Skin of body (tissue), 2 donors: Measurements from ENCODE around the gene HK1. TPM values are rescaled to one million over a fixed set of nuclear protein-coding genes. Genes with fewer than 3 reads are reported as not detected.
"Not testable (repeated sequence)": the region's sequence is repeated elsewhere in the genome, so short reads cannot be mapped to it uniquely, and the experiment has no call there.

Experiments
- DNase-seq: peaks from one replicate; lab custom pipeline; 2025; lab: John Stamatoyannopoulos, UW
- total RNA-seq: library from RNA; depleted of rRNA; stranded (reverse); fragments of >200 nt; gene quantifications from one replicate; pipeline ENCODE4 v1.2.3, GENCODE V29; 2014

The HK1 gene
- total RNA-seq: 50.6 TPM

DNA sequence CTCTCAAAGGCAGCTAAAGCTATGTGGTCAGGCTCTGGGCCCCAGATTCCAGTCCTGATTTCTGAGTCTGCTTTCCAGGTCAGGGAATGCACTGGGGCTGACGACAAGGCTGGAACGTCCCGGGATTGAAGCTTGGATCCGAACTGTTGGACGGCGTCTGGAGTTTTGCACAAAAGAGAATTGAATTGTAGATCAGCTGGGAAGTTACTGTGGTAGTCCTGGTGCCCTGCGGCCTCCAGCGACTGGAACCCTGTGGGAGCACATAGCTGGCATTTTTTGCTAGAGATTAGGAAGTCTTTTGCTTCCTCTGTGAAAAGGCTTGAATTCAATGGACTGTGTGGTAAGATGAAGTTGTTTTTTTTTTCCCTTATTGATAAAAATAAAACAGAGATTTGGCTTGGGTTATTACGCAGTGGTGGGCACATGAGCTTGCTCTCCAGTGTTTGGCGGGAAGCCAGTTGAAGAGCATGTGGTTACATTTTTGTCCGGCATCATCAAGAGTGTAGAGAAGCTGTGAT lies at the start of gene HK1:
Gene HK1, plus strand, starts transcription at position 51 of the 518 bp plus-strand sequence.
- DNase-seq: peak; percentile 6

DNA sequence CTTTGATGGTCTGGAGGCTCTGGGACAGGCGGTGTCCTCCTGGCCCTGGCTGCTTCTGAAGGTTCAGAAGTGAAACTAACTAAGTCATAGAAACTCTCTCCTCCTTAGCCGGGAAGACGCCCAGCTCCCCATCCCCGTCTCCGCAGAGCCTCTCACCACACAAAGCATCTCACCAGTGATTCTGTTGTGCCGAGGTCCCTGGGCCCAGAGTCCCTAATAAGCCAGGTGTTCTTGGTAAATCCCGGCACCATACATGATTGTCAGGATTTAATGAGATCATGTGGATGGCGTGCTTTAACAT lies 48.7 kb upstream of the HK1 start:
- no peak for DNase-seq

GRCh38 chr10:69230128-69230527 lies 48.2 kb upstream of the HK1 start:
- DNase-seq: no peak

GRCh38 chr10:69232252-69232651 lies 46.0 kb upstream of the HK1 start:
- DNase-seq: no peak

DNA sequence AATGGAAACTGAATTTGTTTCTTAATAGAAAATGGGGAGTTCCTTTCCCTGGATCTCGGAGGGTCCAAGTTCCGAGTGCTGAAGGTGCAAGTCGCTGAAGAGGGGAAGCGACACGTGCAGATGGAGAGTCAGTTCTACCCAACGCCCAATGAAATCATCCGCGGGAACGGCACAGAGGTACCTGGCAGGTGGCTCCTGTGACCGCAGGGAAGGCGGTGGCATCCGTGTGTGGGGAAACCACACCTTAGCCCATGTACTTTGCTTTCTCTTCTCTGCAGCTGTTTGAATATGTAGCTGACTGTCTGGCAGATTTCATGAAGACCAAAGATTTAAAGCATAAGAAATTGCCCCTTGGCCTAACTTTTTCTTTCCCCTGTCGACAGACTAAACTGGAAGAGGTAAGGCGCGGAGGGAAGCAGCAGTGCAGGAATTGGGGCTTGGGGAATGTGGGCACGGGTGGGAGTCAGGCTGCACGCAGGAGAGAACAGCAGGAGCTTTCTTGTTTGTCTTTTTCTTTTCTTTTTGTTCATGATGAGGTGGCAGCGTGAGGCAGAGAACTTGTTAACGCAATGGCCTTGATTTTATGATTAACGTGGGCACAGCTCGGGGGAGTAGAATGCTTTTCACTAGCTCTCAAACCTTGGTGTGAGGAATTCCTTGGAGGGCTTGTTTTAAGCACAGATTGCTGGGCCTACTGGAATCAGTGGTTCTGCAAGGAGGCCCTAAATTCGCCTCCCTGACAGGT lies 45.4 kb upstream of the HK1 start:
- DNase-seq: no peak

GRCh38 chr10:69234447-69234846 lies 43.8 kb upstream of the HK1 start:
- no peak for DNase-seq

- peak; percentile 66 for DNase-seq
These were observed 40.7 kb upstream of the HK1 start for GRCh38 chr10:69237528-69238159.

DNA sequence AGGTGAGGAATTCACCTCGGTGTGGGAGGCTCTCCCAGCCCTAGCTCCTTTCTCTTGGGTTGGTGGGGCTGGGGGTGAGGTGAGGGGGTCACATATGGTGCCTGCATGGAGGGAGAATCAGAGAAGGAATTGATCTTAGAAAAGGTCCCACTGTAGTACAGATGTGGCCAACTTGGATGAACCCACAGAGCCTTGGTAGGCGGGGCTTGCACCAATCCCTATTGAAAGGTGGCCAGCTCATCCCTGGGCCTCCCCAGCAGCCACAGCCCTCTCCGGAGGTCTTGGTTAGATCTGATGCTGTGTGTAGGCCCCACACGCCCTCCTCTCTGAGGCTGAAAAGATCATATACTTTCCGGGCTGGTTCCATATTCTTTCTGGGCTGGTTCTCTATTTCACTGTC lies 39.2 kb upstream of the HK1 start:
- DNase-seq: no peak

- no peak for DNase-seq
These were observed 38.4 kb upstream of the HK1 start for GRCh38 chr10:69239816-69240434.

- DNase-seq: no peak
These were observed 37.8 kb upstream of the HK1 start for GRCh38 chr10:69240455-69240854.

- no peak for DNase-seq
These were observed 36.7 kb upstream of the HK1 start for GRCh38 chr10:69241575-69241974.

DNA sequence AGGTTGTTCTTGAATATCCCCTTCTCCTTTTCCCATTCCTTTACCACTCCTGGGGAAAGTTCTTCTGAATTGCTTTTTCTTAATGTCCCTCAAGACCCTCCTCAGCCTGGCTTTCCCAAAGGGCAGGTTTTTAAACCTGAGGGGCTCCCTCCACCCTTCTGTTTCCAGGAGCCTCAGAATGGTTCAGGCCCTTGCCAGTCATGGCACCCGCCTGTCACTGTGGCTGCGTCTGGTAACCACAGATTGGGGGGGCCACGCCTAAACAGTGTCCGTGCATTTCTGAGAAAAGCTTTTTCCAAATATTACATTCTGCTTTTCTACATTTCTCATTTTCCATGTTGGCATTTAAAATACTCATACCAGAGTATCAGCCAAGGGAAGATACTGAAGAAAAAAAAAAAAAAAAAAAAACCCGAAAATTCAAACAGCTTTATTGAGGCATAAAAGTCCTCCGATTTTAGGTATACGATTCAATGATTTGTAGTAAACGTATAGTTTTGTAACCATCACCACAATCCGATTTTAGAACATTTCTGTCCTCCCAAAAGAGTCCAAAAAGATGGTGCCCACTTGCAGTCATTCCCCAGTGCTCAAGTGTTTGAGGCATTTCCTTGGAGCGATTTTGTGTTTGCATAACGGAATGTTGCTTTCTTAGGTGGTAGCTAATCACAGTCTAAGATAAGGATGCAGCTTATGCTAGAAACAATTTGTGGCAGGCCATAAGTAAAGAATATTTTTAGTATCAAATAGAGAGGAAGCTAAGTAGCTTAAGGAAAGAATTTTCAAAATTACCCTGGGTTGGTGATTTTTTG lies 36.0 kb upstream of the HK1 start:
- no peak for DNase-seq

- no peak for DNase-seq
These were observed 35.5 kb upstream of the HK1 start for GRCh38 chr10:69242852-69243212.

GRCh38 chr10:69243817-69244216 lies 34.5 kb upstream of the HK1 start:
- DNase-seq: no peak

DNA sequence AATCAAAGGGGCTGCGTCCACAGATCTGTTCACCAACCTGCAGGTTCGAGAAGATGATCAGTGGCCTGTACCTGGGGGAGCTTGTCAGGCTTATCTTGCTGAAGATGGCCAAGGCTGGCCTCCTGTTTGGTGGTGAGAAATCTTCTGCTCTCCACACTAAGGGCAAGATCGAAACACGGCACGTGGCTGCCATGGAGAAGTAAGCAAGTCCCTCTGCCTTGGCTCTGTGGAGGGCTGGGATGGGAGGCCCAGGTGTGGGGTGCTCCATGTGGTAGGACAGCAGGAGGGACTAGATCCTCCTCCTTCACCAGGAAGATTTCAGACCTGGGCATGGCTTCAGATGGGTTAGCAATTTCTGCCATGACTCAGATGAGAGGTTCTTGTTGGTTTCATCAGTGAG lies 32.3 kb upstream of the HK1 start:
- no peak for DNase-seq

DNA sequence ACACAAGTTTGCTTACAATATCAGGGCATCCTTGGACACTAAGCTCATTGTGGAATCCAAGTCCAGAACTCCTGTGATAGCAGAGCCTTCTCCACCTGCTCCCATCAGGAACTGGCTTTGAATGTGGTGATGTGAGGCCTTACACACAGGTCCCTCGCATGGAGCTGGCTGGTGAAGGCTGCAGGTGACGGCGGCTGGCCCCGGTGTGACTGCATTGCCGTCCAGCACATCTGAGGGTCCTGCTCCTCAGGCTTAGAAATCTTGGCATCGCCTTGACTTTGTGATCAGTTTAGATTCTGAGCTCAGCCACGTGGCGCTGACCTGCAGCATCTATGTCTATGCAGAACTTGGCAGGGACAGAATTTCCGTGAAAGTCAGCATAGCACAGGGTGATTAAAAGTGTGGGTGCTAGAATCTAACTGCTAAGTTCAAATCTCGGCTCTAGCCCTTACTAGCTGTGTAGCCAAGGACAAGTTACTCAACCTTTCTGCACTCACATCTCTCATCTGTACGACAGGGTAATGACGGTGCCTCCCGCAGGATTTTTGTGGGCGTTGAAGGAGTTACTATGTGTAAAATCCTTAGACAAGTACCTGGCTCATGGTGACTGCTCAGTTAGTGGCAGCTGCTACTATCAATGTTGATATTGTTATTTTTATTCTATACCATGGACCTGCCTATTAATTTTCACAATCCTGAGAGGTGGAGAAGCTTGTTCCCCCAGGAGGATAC lies 31.5 kb upstream of the HK1 start:
- DNase-seq: no peak

DNA sequence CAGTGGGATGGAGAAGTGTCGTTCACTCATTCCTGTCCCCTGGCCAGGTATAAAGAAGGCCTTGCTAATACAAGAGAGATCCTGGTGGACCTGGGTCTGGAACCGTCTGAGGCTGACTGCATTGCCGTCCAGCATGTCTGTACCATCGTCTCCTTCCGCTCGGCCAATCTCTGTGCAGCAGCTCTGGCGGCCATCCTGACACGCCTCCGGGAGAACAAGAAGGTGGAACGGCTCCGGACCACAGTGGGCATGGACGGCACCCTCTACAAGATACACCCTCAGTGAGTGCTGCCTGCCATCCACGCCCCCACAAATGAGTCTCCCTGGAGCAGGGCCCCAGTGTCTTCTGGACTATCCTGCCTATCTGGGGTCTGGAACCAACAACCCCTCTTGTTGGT lies 31.0 kb upstream of the HK1 start:
- no peak for DNase-seq

DNA sequence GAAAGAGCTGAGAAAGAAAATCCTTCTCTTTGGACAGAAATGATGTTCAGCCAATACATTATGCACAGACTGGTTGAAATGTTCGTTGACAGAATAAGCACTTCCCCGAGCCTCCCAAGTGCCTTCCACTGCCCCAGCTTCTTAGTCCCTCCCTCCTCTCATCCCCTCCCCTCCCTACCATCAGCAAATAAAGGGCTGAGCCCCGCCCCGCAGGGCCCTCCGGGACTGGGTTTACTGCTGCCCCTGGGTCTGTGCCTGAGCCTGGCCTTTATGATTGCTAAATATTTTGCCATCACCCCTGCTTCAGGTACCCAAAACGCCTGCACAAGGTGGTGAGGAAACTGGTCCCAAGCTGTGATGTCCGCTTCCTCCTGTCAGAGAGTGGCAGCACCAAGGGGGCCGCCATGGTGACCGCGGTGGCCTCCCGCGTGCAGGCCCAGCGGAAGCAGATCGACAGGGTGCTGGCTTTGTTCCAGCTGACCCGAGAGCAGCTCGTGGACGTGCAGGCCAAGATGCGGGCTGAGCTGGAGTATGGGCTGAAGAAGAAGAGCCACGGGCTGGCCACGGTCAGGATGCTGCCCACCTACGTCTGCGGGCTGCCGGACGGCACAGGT lies 30.1 kb upstream of the HK1 start:
- DNase-seq: no peak

DNA sequence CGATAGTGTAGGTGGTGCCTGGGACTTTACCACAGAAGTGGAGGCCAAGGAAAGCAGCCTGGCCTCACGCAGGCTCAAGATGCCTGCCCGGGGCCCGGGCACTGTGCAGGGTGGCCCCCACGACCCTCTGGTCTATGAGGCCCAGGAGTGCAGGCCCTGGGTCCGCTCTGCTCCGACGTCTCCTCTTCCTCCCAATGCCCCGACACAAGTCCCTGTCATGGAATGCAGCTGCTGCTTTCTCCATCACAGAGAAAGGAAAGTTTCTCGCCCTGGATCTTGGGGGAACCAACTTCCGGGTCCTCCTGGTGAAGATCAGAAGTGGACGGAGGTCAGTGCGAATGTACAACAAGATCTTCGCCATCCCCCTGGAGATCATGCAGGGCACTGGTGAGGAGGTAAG lies 28.3 kb upstream of the HK1 start:
- DNase-seq: no peak

- not testable (repeated sequence) for DNase-seq
These were observed 26.9 kb upstream of the HK1 start for GRCh38 chr10:69251417-69251816.

GRCh38 chr10:69253171-69253570 lies 25.1 kb upstream of the HK1 start:
- DNase-seq: no peak
